OCI-LY1 (cell line): Measurements from ENCODE around the gene FAM228A.

Source experiments
- H2AFZ ChIP-seq: fragments of 200-600 bp; sonication (generic), shearing (Covaris generic); 2 replicates; pipeline ENCODE4 v1.6.0; 2014; ENCODE audit warnings: antibody characterized with exemption, mild to moderate bottlenecking, low read length
- H3F3A ChIP-seq: fragments of 200-600 bp; sonication (generic), shearing (Covaris generic); 2 replicates; pipeline ENCODE4 v1.6.0; 2014; ENCODE audit warnings: mild to moderate bottlenecking, antibody characterized with exemption, low read length, moderate library complexity; ENCODE audit not compliant: insufficient read depth
- H3K27ac ChIP-seq: fragments of 200-600 bp; sonication (generic); 2 replicates; pipeline ENCODE4 v1.5.1; 2014; ENCODE audit warnings: low read length, mixed run types, mild to moderate bottlenecking, low read depth; ENCODE audit not compliant: poor library complexity, severe bottlenecking
- H3K27me3 ChIP-seq: fragments of 200-600 bp; sonication (generic); 2 replicates; pipeline ENCODE4 v1.6.0; 2014; ENCODE audit warnings: antibody characterized with exemption, mild to moderate bottlenecking, low read length, moderate library complexity; ENCODE audit not compliant: insufficient read depth
- H3K36me3 ChIP-seq: fragments of 200-600 bp; sonication (generic); 2 replicates; pipeline ENCODE4 v1.6.1; 2014; ENCODE audit warnings: mild to moderate bottlenecking, antibody characterized with exemption, low read length, moderate library complexity, mixed read lengths; ENCODE audit not compliant: insufficient read depth
- H3K4me1 ChIP-seq: fragments of 200-600 bp; sonication (generic); 2 replicates; pipeline ENCODE4 v1.5.1; 2014; ENCODE audit warnings: mild to moderate bottlenecking, low read length, moderate library complexity; ENCODE audit not compliant: insufficient read depth, severe bottlenecking
- H3K4me2 ChIP-seq: fragments of 200-600 bp; sonication (generic), shearing (Covaris generic); 2 replicates; pipeline ENCODE4 v1.6.1; 2014; ENCODE audit warnings: low read length
- H3K4me3 ChIP-seq: fragments of 200-600 bp; sonication (generic); 2 replicates; pipeline ENCODE4 v1.5.1; 2014; ENCODE audit warnings: low read length, low read depth, mild to moderate bottlenecking, mixed read lengths; ENCODE audit not compliant: poor library complexity, severe bottlenecking
- H3K79me2 ChIP-seq: fragments of 200-600 bp; shearing (Covaris generic); 2 replicates; pipeline ENCODE4 v1.6.1; 2016; ENCODE audit warnings: mixed run types, low read length, mixed read lengths; ENCODE audit not compliant: insufficient read depth
- H3K9ac ChIP-seq: fragments of 200-600 bp; sonication (generic), shearing (Covaris generic); 2 replicates; pipeline ENCODE4 v1.6.1; 2014; ENCODE audit warnings: mild to moderate bottlenecking, low read length, mixed read lengths
- H3K9me2 ChIP-seq: fragments of 200-600 bp; sonication (generic), shearing (Covaris generic); 2 replicates; pipeline ENCODE4 v1.6.1; 2014; ENCODE audit warnings: low read depth, mild to moderate bottlenecking, low read length, mixed read lengths
- H3K9me3 ChIP-seq: fragments of 200-600 bp; shearing (Covaris generic); 2 replicates; pipeline ENCODE4 v1.6.1; 2014; ENCODE audit warnings: low read length, mixed read lengths
- H4K20me1 ChIP-seq: fragments of 200-600 bp; sonication (generic), shearing (Covaris generic); 2 replicates; pipeline ENCODE4 v1.6.0; 2016; ENCODE audit warnings: mild to moderate bottlenecking, low read length; ENCODE audit not compliant: insufficient read depth
- EZH2 ChIP-seq: fragments of 200-600 bp; sonication (generic), shearing (Covaris generic); IDR thresholded peaks from 2 replicates; pipeline ENCODE4 v1.8.0; 2017; ENCODE audit warnings: borderline replicate concordance, mixed run types, mild to moderate bottlenecking, antibody characterized with exemption, low read length, moderate library complexity, mixed read lengths
- TF ChIP-seq, protein P1 (sequence below): fragments of 200-600 bp; sonication (generic), shearing (Covaris generic); IDR thresholded peaks from 2 replicates; pipeline ENCODE4 v1.5.1; 2017; ENCODE audit warnings: mild to moderate bottlenecking, antibody characterized with exemption, low read length, moderate library complexity, mixed read lengths

The FAM228A gene

GRCh38 chr2:24233321-24233720 is 58.5 kb downstream of the FAM228A start:
- H3K27ac ChIP-seq: no peak overlapping the region
- H3K4me2 ChIP-seq: no peak overlapping the region
- no peaks in the 10 kb centered on the region for H3K9me2 ChIP-seq
- H3K9ac ChIP-seq: no peak overlapping the region
- no peak overlapping the region for H2AFZ ChIP-seq
- no peaks in the 10 kb centered on the region for H3K4me1 ChIP-seq
- H3K27me3 ChIP-seq: no peaks in the 10 kb centered on the region
- H3F3A ChIP-seq: no peaks in the 10 kb centered on the region
- no peaks in the 10 kb centered on the region for H4K20me1 ChIP-seq
- no peaks in the 10 kb centered on the region for H3K9me3 ChIP-seq
- no peak overlapping the region for H3K4me3 ChIP-seq
- H3K79me2 ChIP-seq: no peaks in the 10 kb centered on the region
- no peak for TF ChIP-seq EZH2
- TF ChIP-seq, protein P1, sequence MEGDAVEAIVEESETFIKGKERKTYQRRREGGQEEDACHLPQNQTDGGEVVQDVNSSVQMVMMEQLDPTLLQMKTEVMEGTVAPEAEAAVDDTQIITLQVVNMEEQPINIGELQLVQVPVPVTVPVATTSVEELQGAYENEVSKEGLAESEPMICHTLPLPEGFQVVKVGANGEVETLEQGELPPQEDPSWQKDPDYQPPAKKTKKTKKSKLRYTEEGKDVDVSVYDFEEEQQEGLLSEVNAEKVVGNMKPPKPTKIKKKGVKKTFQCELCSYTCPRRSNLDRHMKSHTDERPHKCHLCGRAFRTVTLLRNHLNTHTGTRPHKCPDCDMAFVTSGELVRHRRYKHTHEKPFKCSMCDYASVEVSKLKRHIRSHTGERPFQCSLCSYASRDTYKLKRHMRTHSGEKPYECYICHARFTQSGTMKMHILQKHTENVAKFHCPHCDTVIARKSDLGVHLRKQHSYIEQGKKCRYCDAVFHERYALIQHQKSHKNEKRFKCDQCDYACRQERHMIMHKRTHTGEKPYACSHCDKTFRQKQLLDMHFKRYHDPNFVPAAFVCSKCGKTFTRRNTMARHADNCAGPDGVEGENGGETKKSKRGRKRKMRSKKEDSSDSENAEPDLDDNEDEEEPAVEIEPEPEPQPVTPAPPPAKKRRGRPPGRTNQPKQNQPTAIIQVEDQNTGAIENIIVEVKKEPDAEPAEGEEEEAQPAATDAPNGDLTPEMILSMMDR: no peak
- H3K36me3 ChIP-seq: peaks cover 18% of the 10 kb centered on the region; the same call in 1 of the 2 replicates

- H3K27ac ChIP-seq: no peak overlapping the region
- TF ChIP-seq, protein P1: no peak; the same call in 1 of the 2 replicates
- TF ChIP-seq EZH2: no peak
Observed at GRCh38 chr2:24237313-24237712, 62.5 kb downstream of the FAM228A start.

DNA sequence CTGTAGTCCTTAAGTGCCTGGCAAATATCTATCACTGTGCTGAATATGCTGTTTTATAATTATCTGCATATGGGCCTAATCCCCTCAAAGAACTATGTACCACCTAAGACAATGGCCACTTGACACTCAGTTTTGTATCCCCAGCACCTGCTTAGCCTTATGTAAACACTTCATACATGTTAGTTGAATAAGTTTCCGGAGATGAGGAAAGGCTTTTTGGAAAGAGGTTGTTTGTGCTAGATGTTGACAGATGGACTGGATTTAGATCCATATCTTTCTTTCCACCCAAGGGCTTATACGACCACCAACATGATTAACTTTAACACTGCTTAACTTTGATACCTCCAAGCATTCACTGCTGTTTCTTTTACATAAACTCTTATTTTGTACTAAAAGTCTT is 63.3 kb downstream of the FAM228A start:
- Histone ChIP-seq H3K27ac (no peak overlapping the region), H3K4me2 (no peak overlapping the region), H3K9me3 (no peaks in the 10 kb centered on the region), H2AFZ (no peak overlapping the region), H3F3A (no peaks in the 10 kb centered on the region), H4K20me1 (no peaks in the 10 kb centered on the region), H3K36me3 (peaks cover 53% of the 10 kb centered on the region; the same call in 1 of the 2 replicates), H3K79me2 (no peaks in the 10 kb centered on the region), H3K27me3 (no peaks in the 10 kb centered on the region), H3K9me2 (no peaks in the 10 kb centered on the region), H3K4me3 (no peak overlapping the region), H3K4me1 (no peaks in the 10 kb centered on the region), H3K9ac (no peak overlapping the region)
- TF ChIP-seq, protein P1: no peak
- TF ChIP-seq EZH2: no peak

More at GRCh38 chr2:24237313-24237712, 62.5 kb downstream of the FAM228A start:
- Histone ChIP-seq H3K9ac (no peak overlapping the region), H3K79me2 (no peaks in the 10 kb centered on the region), H3K4me1 (no peaks in the 10 kb centered on the region), H4K20me1 (no peaks in the 10 kb centered on the region), H2AFZ (no peak overlapping the region), H3K4me3 (no peak overlapping the region), H3K27me3 (no peaks in the 10 kb centered on the region), H3K36me3 (peaks cover 46% of the 10 kb centered on the region; the same call in 1 of the 2 replicates), H3F3A (no peaks in the 10 kb centered on the region), H3K4me2 (no peak overlapping the region), H3K9me2 (no peaks in the 10 kb centered on the region), H3K9me3 (no peaks in the 10 kb centered on the region)
